Stomach (tissue), 4 donors: ENCODE data around the gene ADD3.

Experiments used
- EP300 ChIP-seq: sonication (generic); formaldehyde crosslinking; IDR thresholded peaks from one replicate; pipeline ENCODE4 v1.6.1; 2017; ENCODE audit warnings: antibody characterized with exemption
- POLR2A ChIP-seq, 4 donors: fragments of 450-650 bp; IDR thresholded peaks; one replicate each; pipeline ENCODE4 v1.6.1; 2016; ENCODE audit warnings: antibody characterized with exemption in 4 of 4, control low read depth in 2 of 4, mild to moderate bottlenecking in 1 of 4, moderate library complexity in 1 of 4
- POLR2AphosphoS5 ChIP-seq, 3 donors: sonication (generic); formaldehyde crosslinking; IDR thresholded peaks; one replicate each; pipeline ENCODE4 v1.6.1; 2016; ENCODE audit warnings: antibody characterized with exemption in 3 of 3
- TF ChIP-seq, protein P1 (sequence below), 7 experiments: fragments of 450-650 bp in 4 of 7; fragments of 200-600 bp in 3 of 7; sonication (generic) in 3 of 7; IDR thresholded peaks; one replicate each; pipeline ENCODE4 v1.5.1; 2016 to 2019; ENCODE audit warnings: antibody characterized with exemption in 7 of 7, control low read depth in 2 of 7, mild to moderate bottlenecking in 1 of 7

DNA sequence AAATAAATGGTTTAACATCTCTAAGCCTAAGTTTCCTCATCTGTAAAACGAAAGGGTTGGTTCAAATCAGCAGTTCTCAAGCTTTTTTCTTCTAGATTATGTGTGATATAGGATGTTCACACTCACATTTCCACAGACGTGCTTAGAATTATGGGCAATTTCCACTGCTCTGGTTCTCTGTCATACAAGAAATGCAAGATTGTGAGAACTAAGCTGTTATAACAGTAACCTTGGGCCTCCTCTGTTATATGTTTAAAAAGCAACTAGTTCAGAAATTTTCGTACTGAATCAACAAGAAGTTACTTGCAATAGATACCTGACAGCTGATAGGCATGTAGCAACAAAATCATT lies 33.7 kb downstream of the ADD3 start:
- TF ChIP-seq POLR2AphosphoS5 (IDR thresholded peaks at IDR 0.05) (no peak), EP300 (no peak), POLR2A (IDR thresholded peaks at IDR 0.05) (no peak)
- TF ChIP-seq, protein P1, sequence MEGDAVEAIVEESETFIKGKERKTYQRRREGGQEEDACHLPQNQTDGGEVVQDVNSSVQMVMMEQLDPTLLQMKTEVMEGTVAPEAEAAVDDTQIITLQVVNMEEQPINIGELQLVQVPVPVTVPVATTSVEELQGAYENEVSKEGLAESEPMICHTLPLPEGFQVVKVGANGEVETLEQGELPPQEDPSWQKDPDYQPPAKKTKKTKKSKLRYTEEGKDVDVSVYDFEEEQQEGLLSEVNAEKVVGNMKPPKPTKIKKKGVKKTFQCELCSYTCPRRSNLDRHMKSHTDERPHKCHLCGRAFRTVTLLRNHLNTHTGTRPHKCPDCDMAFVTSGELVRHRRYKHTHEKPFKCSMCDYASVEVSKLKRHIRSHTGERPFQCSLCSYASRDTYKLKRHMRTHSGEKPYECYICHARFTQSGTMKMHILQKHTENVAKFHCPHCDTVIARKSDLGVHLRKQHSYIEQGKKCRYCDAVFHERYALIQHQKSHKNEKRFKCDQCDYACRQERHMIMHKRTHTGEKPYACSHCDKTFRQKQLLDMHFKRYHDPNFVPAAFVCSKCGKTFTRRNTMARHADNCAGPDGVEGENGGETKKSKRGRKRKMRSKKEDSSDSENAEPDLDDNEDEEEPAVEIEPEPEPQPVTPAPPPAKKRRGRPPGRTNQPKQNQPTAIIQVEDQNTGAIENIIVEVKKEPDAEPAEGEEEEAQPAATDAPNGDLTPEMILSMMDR (IDR thresholded peaks at IDR 0.05): no peak
